Smooth muscle cell (in vitro differentiated cells): Measurements from ENCODE around the gene ST6GALNAC2. TPM values are rescaled to one million over a fixed set of nuclear protein-coding genes. Genes with fewer than 3 reads are reported as not detected.

Experiments used
- DNase-seq: peaks from one replicate; lab custom pipeline; 2025; ENCODE audit not compliant: unreplicated experiment; lab: John Stamatoyannopoulos, UW
- H2AFZ ChIP-seq: fragments of 200-600 bp; sonication (generic); 2 replicates; pipeline ENCODE4 v1.6.0; 2016; ENCODE audit warnings: antibody characterized with exemption, low read depth, mild to moderate bottlenecking
- H3F3A ChIP-seq: fragments of 200-600 bp; sonication (generic); 2 replicates; pipeline ENCODE4 v1.6.0; 2017; ENCODE audit warnings: antibody characterized with exemption, low read depth
- H3K27ac ChIP-seq: fragments of 200-600 bp; sonication (generic); 2 replicates; pipeline ENCODE4 v1.5.1; 2016; ENCODE audit warnings: low read depth, mild to moderate bottlenecking
- H3K27me3 ChIP-seq: fragments of 200-600 bp; sonication (generic); 2 replicates; pipeline ENCODE4 v1.6.1; 2016; ENCODE audit warnings: low read depth, mild to moderate bottlenecking
- H3K36me3 ChIP-seq: fragments of 200-600 bp; sonication (generic); 2 replicates; pipeline ENCODE4 v1.5.1; 2016; ENCODE audit warnings: low read depth
- H3K4me1 ChIP-seq: fragments of 200-600 bp; sonication (generic); 2 replicates; pipeline ENCODE4 v1.5.1; 2016; ENCODE audit warnings: low read depth
- H3K4me2 ChIP-seq: fragments of 200-600 bp; sonication (generic); 2 replicates; pipeline ENCODE4 v1.6.0; 2016; ENCODE audit warnings: mild to moderate bottlenecking
- H3K4me3 ChIP-seq: fragments of 200-600 bp; sonication (generic); 2 replicates; pipeline ENCODE4 v1.5.1; 2016; ENCODE audit warnings: mild to moderate bottlenecking
- H3K79me2 ChIP-seq: fragments of 200-600 bp; sonication (generic); 2 replicates; pipeline ENCODE4 v1.6.0; 2016; ENCODE audit warnings: low read depth, mild to moderate bottlenecking
- H3K9ac ChIP-seq: fragments of 200-600 bp; sonication (generic); 2 replicates; pipeline ENCODE4 v1.6.0; 2016; ENCODE audit warnings: low read depth
- H3K9me3 ChIP-seq: fragments of 200-600 bp; sonication (generic); replicated peaks from 2 replicates; pipeline ENCODE4 v1.5.1; 2016; ENCODE audit warnings: low read depth
- H4K20me1 ChIP-seq: fragments of 200-600 bp; sonication (generic); 2 replicates; pipeline ENCODE4 v1.6.0; 2016; ENCODE audit warnings: low read depth
- WGBS: methylation state at CpG from one replicate; pipeline ENCODE4 v1.1.7; 2016; ENCODE audit warnings: low lambda C conversion rate; 5-methylcytosine and 5-hydroxymethylcytosine counted together
- polyA plus RNA-seq: library from polyadenylated mRNA; unstranded; fragments of >200 nt; fragmentation: Nextera tagmentation; extraction: Ambion mirVana; gene quantifications from 2 replicates; pipeline ENCODE4 v1.2.1, GENCODE V29; 2016
- total RNA-seq: library from RNA; depleted of rRNA; stranded (reverse); fragments of >200 nt; gene quantifications from 2 replicates; pipeline ENCODE4 v1.2.3, GENCODE V29; 2014
- TF ChIP-seq, protein P1 (sequence below): fragments of 200-600 bp; sonication (generic); IDR thresholded peaks from 2 replicates; pipeline ENCODE4 v1.5.1; 2017; ENCODE audit warnings: borderline replicate concordance, mild to moderate bottlenecking, antibody characterized with exemption; ENCODE audit not compliant: insufficient read depth, poor library complexity, severe bottlenecking

Gene ST6GALNAC2
- total and polyA plus RNA-seq, 2 experiments from 2014 or later: 1.2 to 6.9 TPM

DNA sequence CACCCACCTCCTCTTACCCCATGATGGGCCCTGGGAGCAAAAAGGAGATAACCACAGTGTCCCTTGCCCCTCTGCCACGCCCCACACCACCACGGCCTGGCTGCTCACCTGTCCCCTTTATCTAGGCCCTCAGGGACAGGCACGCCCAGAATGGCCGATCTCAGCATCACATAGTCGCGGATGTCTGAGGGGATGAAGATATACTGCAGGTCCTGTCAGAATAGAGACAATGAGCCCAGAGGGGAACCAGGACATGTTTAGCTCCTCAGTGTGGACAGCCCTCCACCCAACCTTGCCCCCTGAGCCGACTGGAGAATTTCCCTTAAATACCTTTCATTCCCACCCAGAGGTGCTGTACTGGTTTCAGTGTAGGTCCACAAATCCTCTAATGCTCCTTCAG is 15.2 kb downstream of the ST6GALNAC2 start:
- no peaks in the 10 kb centered on the region for H3K9me3 ChIP-seq

DNA sequence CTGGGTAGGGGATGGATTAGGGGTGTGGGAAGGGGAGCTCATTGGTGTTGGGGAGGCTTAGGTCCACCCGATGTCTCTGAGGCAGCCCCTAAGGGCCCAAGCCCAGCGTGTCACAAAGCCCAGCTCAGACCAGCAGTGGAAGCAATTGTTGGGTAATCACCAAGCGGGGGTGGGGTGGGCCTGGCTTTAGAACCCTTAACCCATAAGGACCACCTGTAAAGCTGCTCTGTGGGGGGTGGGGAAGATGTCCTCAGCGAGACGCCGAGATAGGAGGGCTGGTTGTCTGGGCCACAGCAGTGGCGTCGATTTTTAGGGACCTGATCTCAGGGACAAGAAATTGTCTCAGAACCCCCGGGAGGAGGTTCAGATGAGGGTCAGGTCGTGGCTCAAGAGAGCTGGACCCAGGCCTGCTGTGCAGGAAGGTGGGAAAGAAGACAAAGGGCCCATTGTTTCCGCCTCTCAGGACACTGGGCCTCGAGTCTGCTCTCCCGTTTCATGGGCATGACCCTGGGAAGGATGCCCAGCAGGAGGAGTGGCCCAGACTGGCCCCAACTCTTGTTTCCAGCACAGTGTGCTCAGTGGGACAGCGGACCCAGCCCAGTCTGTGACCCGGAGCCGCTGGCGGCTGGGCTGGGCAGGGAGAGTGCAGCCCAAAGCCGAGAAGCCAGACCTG is 15.9 kb downstream of the ST6GALNAC2 start:
- Histone ChIP-seq H3K79me2 (no peaks in the 10 kb centered on the region), H3K9ac (no peak overlapping the region), H4K20me1 (peaks cover 46% of the 10 kb centered on the region), H3F3A (no peaks in the 10 kb centered on the region), H3K4me3 (no peak overlapping the region), H2AFZ (no peak overlapping the region), H3K9me3 (no peaks in the 10 kb centered on the region), H3K4me2 (no peak overlapping the region), H3K36me3 (no peaks in the 10 kb centered on the region), H3K4me1 (peaks cover 6% of the 10 kb centered on the region), H3K27me3 (no peaks in the 10 kb centered on the region), H3K27ac (no peak overlapping the region)
- DNase-seq: no peak
- 85% methylated on average over 17 of the region's 18 CpGs for WGBS
- TF ChIP-seq, protein P1, sequence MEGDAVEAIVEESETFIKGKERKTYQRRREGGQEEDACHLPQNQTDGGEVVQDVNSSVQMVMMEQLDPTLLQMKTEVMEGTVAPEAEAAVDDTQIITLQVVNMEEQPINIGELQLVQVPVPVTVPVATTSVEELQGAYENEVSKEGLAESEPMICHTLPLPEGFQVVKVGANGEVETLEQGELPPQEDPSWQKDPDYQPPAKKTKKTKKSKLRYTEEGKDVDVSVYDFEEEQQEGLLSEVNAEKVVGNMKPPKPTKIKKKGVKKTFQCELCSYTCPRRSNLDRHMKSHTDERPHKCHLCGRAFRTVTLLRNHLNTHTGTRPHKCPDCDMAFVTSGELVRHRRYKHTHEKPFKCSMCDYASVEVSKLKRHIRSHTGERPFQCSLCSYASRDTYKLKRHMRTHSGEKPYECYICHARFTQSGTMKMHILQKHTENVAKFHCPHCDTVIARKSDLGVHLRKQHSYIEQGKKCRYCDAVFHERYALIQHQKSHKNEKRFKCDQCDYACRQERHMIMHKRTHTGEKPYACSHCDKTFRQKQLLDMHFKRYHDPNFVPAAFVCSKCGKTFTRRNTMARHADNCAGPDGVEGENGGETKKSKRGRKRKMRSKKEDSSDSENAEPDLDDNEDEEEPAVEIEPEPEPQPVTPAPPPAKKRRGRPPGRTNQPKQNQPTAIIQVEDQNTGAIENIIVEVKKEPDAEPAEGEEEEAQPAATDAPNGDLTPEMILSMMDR: no peak

More for the DNA sequence above, 15.2 kb downstream of the ST6GALNAC2 start:
- no peak overlapping the region for H3K27ac ChIP-seq
- no peak overlapping the region for H2AFZ ChIP-seq
- DNase-seq: no peak
- peaks cover 42% of the 10 kb centered on the region for H4K20me1 ChIP-seq
- no peaks in the 10 kb centered on the region for H3K36me3 ChIP-seq
- H3F3A ChIP-seq: no peaks in the 10 kb centered on the region
- no peak overlapping the region for H3K9ac ChIP-seq
- TF ChIP-seq, protein P1: no peak
- H3K4me3 ChIP-seq: no peak overlapping the region
- H3K79me2 ChIP-seq: no peaks in the 10 kb centered on the region
- WGBS: 90% methylated on average over 7 of the region's 7 CpGs
- H3K4me2 ChIP-seq: no peak overlapping the region
- H3K27me3 ChIP-seq: no peaks in the 10 kb centered on the region
- H3K4me1 ChIP-seq: peaks cover 6% of the 10 kb centered on the region

DNA sequence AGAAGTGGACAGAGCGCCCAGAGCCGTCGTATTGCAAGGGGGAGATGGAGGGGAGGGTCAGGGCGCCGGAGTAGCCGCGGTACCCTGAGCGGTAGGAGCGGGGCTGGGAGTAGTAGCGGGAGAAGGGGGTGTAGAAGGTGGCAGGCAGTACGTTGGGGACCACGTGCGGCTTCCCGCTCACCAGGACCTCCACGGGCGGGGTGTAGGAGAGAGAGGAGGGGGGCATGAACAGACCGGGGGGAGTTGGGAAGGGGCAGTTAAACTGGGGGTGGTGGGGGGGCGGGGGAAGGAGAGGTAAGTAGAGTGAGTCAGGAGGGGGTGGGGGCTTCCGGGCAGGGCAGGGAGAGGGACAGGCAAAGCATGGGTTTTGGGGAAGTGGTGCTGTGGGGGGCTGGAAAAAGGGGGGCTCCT is 16.8 kb downstream of the ST6GALNAC2 start:
- Histone ChIP-seq H2AFZ (no peak overlapping the region), H3K27me3 (no peaks in the 10 kb centered on the region), H3K4me2 (no peak overlapping the region), H3K27ac (no peak overlapping the region), H3K9me3 (no peaks in the 10 kb centered on the region), H3K9ac (no peak overlapping the region), H3K4me3 (no peak overlapping the region), H4K20me1 (peaks cover 55% of the 10 kb centered on the region), H3F3A (no peaks in the 10 kb centered on the region), H3K36me3 (no peaks in the 10 kb centered on the region), H3K79me2 (no peaks in the 10 kb centered on the region), H3K4me1 (peaks cover 6% of the 10 kb centered on the region)
- no peak for DNase-seq
- TF ChIP-seq, protein P1: no peak
- 60% methylated on average over 12 of the region's 19 CpGs for WGBS
